Measurements from ENCODE around the gene PAGE1.

The PAGE1 gene

GRCh38 chrX:49659771-49660170 lies 36.0 kb downstream of the PAGE1 start:
- TF ChIP-seq CTCF (IDR thresholded peaks at IDR 0.05): no peak

- TF ChIP-seq CTCF (IDR thresholded peaks at IDR 0.05): no peak
Measured at GRCh38 chrX:49656533-49656932, 39.3 kb downstream of the PAGE1 start.

- no peak for TF ChIP-seq CTCF (IDR thresholded peaks at IDR 0.05)
Measured at GRCh38 chrX:49644991-49645637, 50.7 kb downstream of the PAGE1 start.
